Liver (tissue), 9 donors: ENCODE data around the gene PLPPR5. TPM values are rescaled to one million over a fixed set of nuclear protein-coding genes. Genes with fewer than 3 reads are reported as not detected.

Source experiments
- DNase-seq: peaks from one replicate; pipeline ENCODE4 v3.0.0-alpha.2; 2017; ENCODE audit warnings: low spot score
- H3K27ac ChIP-seq, 2 donors: one replicate each; pipeline ENCODE4 v1.7.0; 2013; ENCODE audit warnings: inconsistent platforms in 2 of 2, low read length in 2 of 2, control low read depth in 1 of 2, low read depth in 1 of 2, mild to moderate bottlenecking in 1 of 2
- H3K27me3 ChIP-seq, 4 donors: one replicate each; pipeline versions ENCODE4 v1.6.1 to v1.7.0; 2013; ENCODE audit warnings: low read length in 3 of 4, inconsistent platforms in 1 of 4, mild to moderate bottlenecking in 1 of 4, moderate library complexity in 1 of 4; ENCODE audit not compliant: control insufficient read depth in 4 of 4, insufficient read depth in 4 of 4
- H3K36me3 ChIP-seq, 4 donors: one replicate each; pipeline versions ENCODE4 v1.6.1 to v1.7.0; 2013; ENCODE audit warnings: low read length in 3 of 4, mild to moderate bottlenecking in 3 of 4, low read depth in 1 of 4, moderate library complexity in 1 of 4; ENCODE audit not compliant: control insufficient read depth in 4 of 4, insufficient read depth in 3 of 4
- H3K4me1 ChIP-seq, 4 donors: one replicate each; pipeline versions ENCODE4 v1.6.1 to v1.7.0; 2013; ENCODE audit warnings: low read length in 3 of 4, mild to moderate bottlenecking in 3 of 4, moderate library complexity in 1 of 4; ENCODE audit not compliant: control insufficient read depth in 4 of 4, insufficient read depth in 4 of 4
- H3K4me3 ChIP-seq, 3 donors: one replicate each; pipeline versions ENCODE4 v1.6.1 to v1.7.0; 2013; ENCODE audit warnings: low read length in 3 of 3, control low read depth in 1 of 3, low read depth in 1 of 3, mild to moderate bottlenecking in 1 of 3
- H3K9ac ChIP-seq, 2 donors: one replicate each; pipeline ENCODE4 v1.7.0; 2013; ENCODE audit warnings: low read length in 2 of 2, mild to moderate bottlenecking in 2 of 2, moderate library complexity in 2 of 2, control low read depth in 1 of 2, low read depth in 1 of 2
- H3K9me3 ChIP-seq, 4 donors: one replicate each; pipeline versions ENCODE4 v1.6.1 to v1.7.0; 2013; ENCODE audit warnings: low read length in 3 of 4; ENCODE audit not compliant: control insufficient read depth in 4 of 4
- EGR1 ChIP-seq, 2 donors: IDR thresholded peaks; 2 replicates each; pipeline ENCODE4 v1.6.1; 2016 to 2018; ENCODE audit warnings: antibody characterized with exemption in 2 of 2, low read depth in 2 of 2
- FOXA1 ChIP-seq: IDR thresholded peaks from 2 replicates; pipeline ENCODE4 v1.6.1; 2016; ENCODE audit warnings: antibody characterized with exemption
- FOXA2 ChIP-seq: IDR thresholded peaks from 2 replicates; pipeline ENCODE4 v1.6.1; 2016; ENCODE audit warnings: antibody characterized with exemption
- GABPA ChIP-seq, 2 donors: IDR thresholded peaks in 1 of 2; conservative IDR thresholded peaks in 1 of 2; 2 replicates each; pipeline ENCODE4 v1.6.1; 2016; ENCODE audit warnings: antibody characterized with exemption in 2 of 2, mild to moderate bottlenecking in 1 of 2, moderate library complexity in 1 of 2
- HNF4A ChIP-seq, 2 donors: conservative IDR thresholded peaks; 2 replicates each; pipeline ENCODE4 v1.6.1; 2016; ENCODE audit warnings: antibody characterized with exemption in 2 of 2, mild to moderate bottlenecking in 2 of 2
- HNF4G ChIP-seq: IDR thresholded peaks from 2 replicates; pipeline ENCODE4 v1.6.1; 2016; ENCODE audit warnings: antibody characterized with exemption
- JUND ChIP-seq, 2 donors: IDR thresholded peaks; 2 replicates each; pipeline ENCODE4 v1.6.1; 2016; ENCODE audit warnings: antibody characterized with exemption in 2 of 2
- NR2F2 ChIP-seq: IDR thresholded peaks from 2 replicates; pipeline ENCODE4 v1.6.1; 2016; ENCODE audit warnings: antibody characterized with exemption
- RAD21 ChIP-seq, 2 donors: IDR thresholded peaks; 2 replicates each; pipeline ENCODE4 v1.6.1; 2016; ENCODE audit warnings: antibody characterized with exemption in 2 of 2, mild to moderate bottlenecking in 2 of 2
- REST ChIP-seq: IDR thresholded peaks from 2 replicates; pipeline ENCODE4 v1.6.1; 2016; ENCODE audit warnings: antibody characterized with exemption, mild to moderate bottlenecking
- RXRA ChIP-seq, 2 donors: IDR thresholded peaks; 2 replicates each; pipeline ENCODE4 v1.6.1; 2017 to 2018; ENCODE audit warnings: antibody characterized with exemption in 2 of 2, mild to moderate bottlenecking in 1 of 2
- SP1 ChIP-seq: IDR thresholded peaks from 2 replicates; pipeline ENCODE4 v1.6.1; 2018; ENCODE audit warnings: antibody characterized with exemption, mild to moderate bottlenecking
- TAF1 ChIP-seq: conservative IDR thresholded peaks from 2 replicates; pipeline ENCODE4 v1.6.1; 2016; ENCODE audit warnings: antibody characterized with exemption, mild to moderate bottlenecking
- YY1 ChIP-seq: IDR thresholded peaks from 2 replicates; pipeline ENCODE4 v1.6.1; 2016; ENCODE audit warnings: antibody characterized with exemption, mild to moderate bottlenecking
- ZBTB33 ChIP-seq: IDR thresholded peaks from 2 replicates; pipeline ENCODE4 v1.6.1; 2016; ENCODE audit warnings: antibody characterized with exemption
- WGBS: extraction: QIAGEN DNeasy Blood & Tissue Kit; methylation state at CpG from one replicate; pipeline ENCODE4 v1.1.7; 2013; 5-methylcytosine and 5-hydroxymethylcytosine counted together
- polyA plus RNA-seq, 2 donors: library from polyadenylated mRNA; stranded (reverse) in 1 of 2; unstranded in 1 of 2; fragments of 200-250 nt in 1 of 2; fragments of >200 nt in 1 of 2; fragmentation: Nextera tagmentation in 1 of 2; extraction: Ambion mirVana in 1 of 2; gene quantifications; one replicate each; pipeline versions ENCODE4 v1.2.1 to v1.2.3, GENCODE V29; 2013 to 2015
- total RNA-seq, 2 donors: library from RNA; depleted of rRNA; stranded (reverse); fragments of >200 nt; gene quantifications; one replicate each; pipeline ENCODE4 v1.2.3, GENCODE V29; 2014
- TF ChIP-seq, protein P1 (sequence below): IDR thresholded peaks from 2 replicates; pipeline ENCODE4 v1.6.1; 2016; ENCODE audit warnings: antibody characterized with exemption
- TF ChIP-seq, protein P2 (sequence below): fragments of 150-350 bp; IDR thresholded peaks from 2 replicates; pipeline ENCODE4 v1.5.1; 2017; ENCODE audit warnings: improper control_type of control experiment, low read depth, low read length; ENCODE audit not compliant: missing input control
- TF ChIP-seq, protein P3 (sequence below): IDR thresholded peaks from 2 replicates; pipeline ENCODE4 v1.6.1; 2016; ENCODE audit warnings: antibody characterized with exemption
- donor health status: healthy.
- donor health status: healthy.
- donor health status: healthy.
- donor health status: healthy.
- donor health status: healthy.

The PLPPR5 gene
- total and polyA plus RNA-seq, 4 donors = not detected

- Histone ChIP-seq H3K4me1 (no peaks in the 10 kb centered on the region), H3K27me3 (no peaks in the 10 kb centered on the region), H3K9me3 (no peaks in the 10 kb centered on the region), H3K27ac (no peak overlapping the region), H3K9ac (no peak overlapping the region), H3K4me3 (no peak overlapping the region), H3K36me3 (no peaks in the 10 kb centered on the region)
- TF ChIP-seq FOXA2 (no peak), YY1 (no peak), ZBTB33 (no peak), JUND (IDR thresholded peaks at IDR 0.05) (no peak), RXRA (IDR thresholded peaks at IDR 0.05) (no peak), GABPA (IDR thresholded peaks at IDR 0.05 in 1 of 2, conservative IDR thresholded peaks at IDR 0.05 in 1 of 2) (no peak), EGR1 (IDR thresholded peaks at IDR 0.05; ENCODE audit: low read depth in 2 of 2) (no peak), FOXA1 (no peak), SP1 (no peak), TAF1 (no peak), HNF4A (conservative IDR thresholded peaks at IDR 0.05) (no peak), HNF4G (no peak), NR2F2 (no peak), RAD21 (IDR thresholded peaks at IDR 0.05) (no peak)
- TF ChIP-seq, protein P1, sequence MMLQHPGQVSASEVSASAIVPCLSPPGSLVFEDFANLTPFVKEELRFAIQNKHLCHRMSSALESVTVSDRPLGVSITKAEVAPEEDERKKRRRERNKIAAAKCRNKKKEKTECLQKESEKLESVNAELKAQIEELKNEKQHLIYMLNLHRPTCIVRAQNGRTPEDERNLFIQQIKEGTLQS = no peak
- TF ChIP-seq, protein P2, sequence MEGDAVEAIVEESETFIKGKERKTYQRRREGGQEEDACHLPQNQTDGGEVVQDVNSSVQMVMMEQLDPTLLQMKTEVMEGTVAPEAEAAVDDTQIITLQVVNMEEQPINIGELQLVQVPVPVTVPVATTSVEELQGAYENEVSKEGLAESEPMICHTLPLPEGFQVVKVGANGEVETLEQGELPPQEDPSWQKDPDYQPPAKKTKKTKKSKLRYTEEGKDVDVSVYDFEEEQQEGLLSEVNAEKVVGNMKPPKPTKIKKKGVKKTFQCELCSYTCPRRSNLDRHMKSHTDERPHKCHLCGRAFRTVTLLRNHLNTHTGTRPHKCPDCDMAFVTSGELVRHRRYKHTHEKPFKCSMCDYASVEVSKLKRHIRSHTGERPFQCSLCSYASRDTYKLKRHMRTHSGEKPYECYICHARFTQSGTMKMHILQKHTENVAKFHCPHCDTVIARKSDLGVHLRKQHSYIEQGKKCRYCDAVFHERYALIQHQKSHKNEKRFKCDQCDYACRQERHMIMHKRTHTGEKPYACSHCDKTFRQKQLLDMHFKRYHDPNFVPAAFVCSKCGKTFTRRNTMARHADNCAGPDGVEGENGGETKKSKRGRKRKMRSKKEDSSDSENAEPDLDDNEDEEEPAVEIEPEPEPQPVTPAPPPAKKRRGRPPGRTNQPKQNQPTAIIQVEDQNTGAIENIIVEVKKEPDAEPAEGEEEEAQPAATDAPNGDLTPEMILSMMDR = no peak
- TF ChIP-seq, protein P3, sequence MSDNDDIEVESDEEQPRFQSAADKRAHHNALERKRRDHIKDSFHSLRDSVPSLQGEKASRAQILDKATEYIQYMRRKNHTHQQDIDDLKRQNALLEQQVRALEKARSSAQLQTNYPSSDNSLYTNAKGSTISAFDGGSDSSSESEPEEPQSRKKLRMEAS = no peak
- no peak for DNase-seq
- WGBS = 89% methylated on average over 1 of the region's 1 CpG
These were observed 117.2 kb downstream of the PLPPR5 start for GRCh38 chr1:98887507-98887906.

- Histone ChIP-seq H3K4me1 (no peaks in the 10 kb centered on the region), H3K27me3 (no peaks in the 10 kb centered on the region), H3K4me3 (no peak overlapping the region), H3K27ac (no peak overlapping the region), H3K36me3 (no peaks in the 10 kb centered on the region), H3K9ac (no peak overlapping the region), H3K9me3 (peaks cover 0 to 3% (median 0%) of the 10 kb centered on the region in 4 donors)
- TF ChIP-seq TAF1 = no peak
- TF ChIP-seq EGR1 (IDR thresholded peaks at IDR 0.05; ENCODE audit: low read depth in 2 of 2) = no peak
- TF ChIP-seq FOXA2 = no peak
- TF ChIP-seq REST = no peak
- no peak for TF ChIP-seq YY1
- TF ChIP-seq, protein P2 = no peak
- no peak for TF ChIP-seq RAD21 (IDR thresholded peaks at IDR 0.05)
- TF ChIP-seq, protein P3 = no peak
- no peak for TF ChIP-seq HNF4A (conservative IDR thresholded peaks at IDR 0.05)
- no peak for TF ChIP-seq ZBTB33
- TF ChIP-seq HNF4G = no peak
- no peak for TF ChIP-seq NR2F2
- TF ChIP-seq FOXA1 = no peak
- TF ChIP-seq, protein P1 = no peak
- no peak for TF ChIP-seq JUND (IDR thresholded peaks at IDR 0.05)
- TF ChIP-seq GABPA (IDR thresholded peaks at IDR 0.05 in 1 of 2, conservative IDR thresholded peaks at IDR 0.05 in 1 of 2) = no peak
- no peak for TF ChIP-seq SP1
- TF ChIP-seq RXRA (IDR thresholded peaks at IDR 0.05) = no peak
- no peak for DNase-seq
These were observed 119.8 kb downstream of the PLPPR5 start for GRCh38 chr1:98884864-98885263.
